SK-N-SH (cell line): ENCODE data around the gene HLA-DRB5. TPM values are rescaled to one million over a fixed set of nuclear protein-coding genes. Genes with fewer than 3 reads are reported as not detected.

Source experiments
- CTCF ChIA-PET: fragments of 300-600, 350-600 bp; formaldehyde crosslinking; extraction: SDS; loops from one replicate; lab custom pipeline; 2021; lab: Yijun Ruan, JAX
- POLR2A ChIA-PET: fragments of 350-600 bp; sonication (Branson Sonifier 250); formaldehyde crosslinking; extraction: SDS; loops from one replicate; lab custom pipeline; 2020; ENCODE audit warnings: antibody characterized with exemption, inconsistent platforms; lab: Yijun Ruan, JAX
- DNase-seq: peaks from one replicate; pipeline ENCODE4 v3.0.0; 2012
- H2AFZ ChIP-seq: fragments of 200-600 bp; sonication (generic); 2 replicates; pipeline ENCODE4 v1.8.1; 2016; ENCODE audit warnings: antibody characterized with exemption, mild to moderate bottlenecking, low read depth
- H3F3A ChIP-seq: fragments of 200-600 bp; sonication (generic); replicated peaks from 2 replicates; pipeline ENCODE3; 2016; ENCODE audit warnings: antibody characterized with exemption, mild to moderate bottlenecking; ENCODE audit not compliant: insufficient read depth
- H3K27ac ChIP-seq, 2 experiments: fragments of 200-500 bp in 1 of 2; fragments of 200-600 bp in 1 of 2; sonication (Bioruptor generic) in 1 of 2; sonication (generic), shearing (Covaris generic) in 1 of 2; 2 replicates each; pipeline versions ENCODE4 v1.5.1 to v1.6.1; 2014 to 2016; ENCODE audit warnings: low read depth in 2 of 2, inconsistent platforms in 1 of 2, low read length in 1 of 2, mild to moderate bottlenecking in 1 of 2, mixed read lengths in 1 of 2
- H3K27me3 ChIP-seq: fragments of 200-600 bp; sonication (generic), shearing (Covaris generic); 2 replicates; pipeline ENCODE4 v1.6.1; 2016; ENCODE audit warnings: mixed run types; ENCODE audit not compliant: insufficient read depth
- H3K36me3 ChIP-seq, 2 experiments: fragments of 200-500 bp in 1 of 2; fragments of 200-600 bp in 1 of 2; sonication (Bioruptor generic) in 1 of 2; sonication (generic) in 1 of 2; replicated peaks in 1 of 2; 2 replicates each; pipeline versions ENCODE3 to v1.5.1; 2014 to 2016; ENCODE audit warnings: low read length in 1 of 2, mild to moderate bottlenecking in 1 of 2; ENCODE audit not compliant: insufficient read depth in 2 of 2, control insufficient read depth in 1 of 2
- H3K4me1 ChIP-seq, 2 experiments: fragments of 200-500 bp in 1 of 2; fragments of 200-600 bp in 1 of 2; sonication (Bioruptor generic) in 1 of 2; sonication (generic), shearing (Covaris generic) in 1 of 2; 2 replicates each; pipeline versions ENCODE4 v1.5.1 to v1.6.1; 2014 to 2016; ENCODE audit warnings: low read depth in 1 of 2, low read length in 1 of 2, mixed run types in 1 of 2; ENCODE audit not compliant: insufficient read depth in 2 of 2, control insufficient read depth in 1 of 2
- H3K4me2 ChIP-seq: fragments of 200-600 bp; sonication (generic), shearing (Covaris generic); 2 replicates; pipeline ENCODE4 v1.6.1; 2017; ENCODE audit warnings: mixed run types
- H3K4me3 ChIP-seq, 2 experiments: fragments of 200-500 bp in 1 of 2; fragments of 200-600 bp in 1 of 2; sonication (Bioruptor generic) in 1 of 2; sonication (generic), shearing (Covaris generic) in 1 of 2; 2 replicates each; pipeline versions ENCODE4 v1.5.1 to v1.8.1; 2014 to 2016; ENCODE audit warnings: low read depth in 2 of 2, inconsistent platforms in 1 of 2, low read length in 1 of 2, mild to moderate bottlenecking in 1 of 2, mixed read lengths in 1 of 2, moderate library complexity in 1 of 2
- H3K79me2 ChIP-seq: fragments of 200-600 bp; sonication (generic); 2 replicates; pipeline ENCODE4 v1.8.1; 2017; ENCODE audit warnings: mild to moderate bottlenecking; ENCODE audit not compliant: insufficient read depth
- H3K9ac ChIP-seq: fragments of 200-600 bp; sonication (generic); 2 replicates; pipeline ENCODE4 v1.6.1; 2017; ENCODE audit warnings: mixed run types
- H3K9me2 ChIP-seq: fragments of 200-600 bp; sonication (generic); 2 replicates; pipeline ENCODE4 v1.6.1; 2017; ENCODE audit warnings: mixed run types
- H3K9me3 ChIP-seq: fragments of 200-600 bp; sonication (generic); 2 replicates; pipeline ENCODE4 v1.6.1; 2017; ENCODE audit warnings: mixed run types, mild to moderate bottlenecking, moderate library complexity
- H4K20me1 ChIP-seq: fragments of 200-600 bp; sonication (generic); 2 replicates; pipeline ENCODE4 v1.6.1; 2017; ENCODE audit warnings: mild to moderate bottlenecking, mixed run types; ENCODE audit not compliant: insufficient read depth
- CHD2 ChIP-seq: fragments of 150-350 bp; IDR thresholded peaks from 2 replicates; pipeline ENCODE4 v1.6.1; 2018; ENCODE audit warnings: low read length; ENCODE audit not compliant: partially characterized antibody
- CTCF ChIP-seq: fragments of 200-600 bp; sonication (generic); IDR thresholded peaks from 2 replicates; pipeline ENCODE4 v1.6.1; 2017; ENCODE audit warnings: antibody characterized with exemption, mild to moderate bottlenecking, moderate library complexity
- EZH2phosphoT487 ChIP-seq: fragments of 200-600 bp; sonication (generic); IDR thresholded peaks from 2 replicates; pipeline ENCODE4 v1.6.1; 2017; ENCODE audit warnings: low read depth, mixed run types, mild to moderate bottlenecking, antibody characterized with exemption, moderate library complexity, borderline replicate concordance
- FOSL2 ChIP-seq: IDR thresholded peaks from 2 replicates; pipeline ENCODE4 v1.4.0; 2012; ENCODE audit warnings: low read depth, mild to moderate bottlenecking, moderate library complexity, borderline replicate concordance
- FOXJ3 ChIP-seq: sonication (generic); formaldehyde crosslinking; IDR thresholded peaks from 2 replicates; pipeline ENCODE4 v1.5.1; 2020; ENCODE audit warnings: mild to moderate bottlenecking, missing genetic modification reagents
- GABPA ChIP-seq: IDR thresholded peaks from 2 replicates; pipeline ENCODE4 v1.4.0; 2012; ENCODE audit warnings: low read depth, mild to moderate bottlenecking
- GATA2 ChIP-seq: sonication (generic); formaldehyde crosslinking; IDR thresholded peaks from 2 replicates; pipeline ENCODE4 v1.5.0; 2020; ENCODE audit warnings: mild to moderate bottlenecking, missing genetic modification reagents
- IRF3 ChIP-seq: fragments of 150-350 bp; IDR thresholded peaks from 2 replicates; pipeline ENCODE4 v1.6.1; 2016; ENCODE audit warnings: mild to moderate bottlenecking, low read depth, low read length
- MAX ChIP-seq: IDR thresholded peaks from 2 replicates; pipeline ENCODE4 v1.4.0; 2012; ENCODE audit warnings: low read depth
- MEF2A ChIP-seq: IDR thresholded peaks from 2 replicates; pipeline ENCODE4 v1.4.0; 2012; ENCODE audit warnings: low read depth, borderline replicate concordance
- PBX3 ChIP-seq: IDR thresholded peaks from 2 replicates; pipeline ENCODE4; 2012
- RAD21 ChIP-seq: IDR thresholded peaks from 2 replicates; pipeline ENCODE4 v1.6.1; 2012; ENCODE audit warnings: mild to moderate bottlenecking, low read length
- SMC3 ChIP-seq: IDR thresholded peaks from 2 replicates; pipeline ENCODE4 v1.6.1; 2012; ENCODE audit warnings: low read depth, low read length, improper control_type of control experiment
- TAF1 ChIP-seq: IDR thresholded peaks from 2 replicates; pipeline ENCODE4 v1.6.1; 2012; ENCODE audit warnings: low read depth, mild to moderate bottlenecking, low read length, moderate library complexity, borderline replicate concordance
- TCF12 ChIP-seq: IDR thresholded peaks from 2 replicates; pipeline ENCODE4 v1.4.0; 2012
- TEAD4 ChIP-seq: IDR thresholded peaks from 2 replicates; pipeline ENCODE4 v1.4.0; 2012; ENCODE audit warnings: mild to moderate bottlenecking, borderline replicate concordance; ENCODE audit not compliant: insufficient read depth
- ZBTB33 ChIP-seq: IDR thresholded peaks from 2 replicates; pipeline ENCODE4 v1.4.0; 2012; ENCODE audit warnings: low read depth, borderline replicate concordance
- WGBS: methylation state at CpG from one replicate; pipeline ENCODE4 v1.1.6; 2017; ENCODE audit warnings: low lambda C conversion rate; 5-methylcytosine and 5-hydroxymethylcytosine counted together
- polyA plus RNA-seq, 3 experiments: library from polyadenylated mRNA; depleted of rRNA; stranded (reverse); fragments of >200 nt; gene quantifications; 2 replicates each; pipeline ENCODE4 v1.2.3, GENCODE V29; 2012

HLA-DRB5 gene
- polyA plus RNA-seq, 1 of the 3 experiments (the other 2 are of a cell fraction) = not detected

- ChIA-PET CTCF (no interaction called here), POLR2A (no interaction called here)
- Histone ChIP-seq H3K27me3 (no peaks in the 10 kb centered on the region), H3K9ac (no peak overlapping the region), H3K9me3 (no peaks in the 10 kb centered on the region), H3K79me2 (no peaks in the 10 kb centered on the region), H3K4me1 (no peaks in the 10 kb centered on the region), H3F3A (no peaks in the 10 kb centered on the region), H3K4me2 (no peak overlapping the region), H3K36me3 (no peaks in the 10 kb centered on the region), H4K20me1 (no peaks in the 10 kb centered on the region), H3K9me2 (no peaks in the 10 kb centered on the region), H2AFZ (no peak overlapping the region), H3K4me3 (no peak overlapping the region), H3K27ac (no peak overlapping the region)
- TF ChIP-seq MAX = no peak
- DNase-seq = no peak
- WGBS = no CpG with 5 or more reads among the region's 7 CpGs
Observed at GRCh38 chr6:32559747-32560146, 29.7 kb upstream of the HLA-DRB5 start.

- no peak for TF ChIP-seq EZH2phosphoT487
- TF ChIP-seq TEAD4 = no peak
- TF ChIP-seq TAF1 = no peak
- no peak for TF ChIP-seq MEF2A
- no peak for TF ChIP-seq FOXJ3 (CRISPR knock-in tag)
- TF ChIP-seq PBX3 = no peak
- TF ChIP-seq IRF3 = no peak
- TF ChIP-seq GATA2 (CRISPR knock-in tag) = no peak
- no peak for TF ChIP-seq GABPA
- no peak for TF ChIP-seq FOSL2
- TF ChIP-seq MAX = no peak
- TF ChIP-seq SMC3 = no peak
- TF ChIP-seq RAD21 = no peak
- TF ChIP-seq ZBTB33 = no peak
- no peak for TF ChIP-seq CHD2
- no peak for TF ChIP-seq CTCF
- TF ChIP-seq TCF12 = no peak
- H3K27ac ChIP-seq = no peak overlapping the region
- no peaks in the 10 kb centered on the region for H3K36me3 ChIP-seq
- no peak for DNase-seq
- H3K79me2 ChIP-seq = no peaks in the 10 kb centered on the region
- H3K9me2 ChIP-seq = no peaks in the 10 kb centered on the region
- no peaks in the 10 kb centered on the region for H3F3A ChIP-seq
- H2AFZ ChIP-seq = no peak overlapping the region
- H3K27me3 ChIP-seq = no peaks in the 10 kb centered on the region
- H3K4me3 ChIP-seq = no peak overlapping the region
- H3K9ac ChIP-seq = no peak overlapping the region
- POLR2A ChIA-PET = interaction anchor here (0.7 kb wide), 1 partner anchor 36 kb away, joined by 3 read pairs; no protein-coding TSS in a partner anchor
- H3K4me1 ChIP-seq = no peaks in the 10 kb centered on the region
- no peak overlapping the region for H3K4me2 ChIP-seq
- H3K9me3 ChIP-seq = no peaks in the 10 kb centered on the region
- 4% methylated on average over 9 of the region's 13 CpGs for WGBS
- no peaks in the 10 kb centered on the region for H4K20me1 ChIP-seq
- CTCF ChIA-PET = interaction anchor here (0.6 kb wide), 1 partner anchor 1593 kb away, joined by 3 read pairs; no protein-coding TSS in a partner anchor
Observed at GRCh38 chr6:32558426-32559057, 28.5 kb upstream of the HLA-DRB5 start.
